Psoas muscle (tissue), 8 donors: ENCODE data around the gene GALT. TPM values are rescaled to one million over a fixed set of nuclear protein-coding genes. Genes with fewer than 3 reads are reported as not detected.

Experiments
- ATAC-seq, 4 donors: fragments of 200-7000 bp; cut with Tn5 transposase; one replicate each; pipeline ENCODE4 v1.9.1; 2020; ENCODE audit warnings: moderate library complexity in 3 of 4, mild to moderate bottlenecking in 2 of 4
- DNase-seq, 2 donors: peaks; one replicate each; pipeline ENCODE4 v3.0.0-alpha.2; 2020
- H3K27ac ChIP-seq: fragments of 200-600 bp; one replicate; pipeline ENCODE4 v1.8.0; 2022
- H3K27me3 ChIP-seq, 3 donors: fragments of 200-600 bp in 1 of 3; one replicate each; pipeline versions ENCODE4 v1.6.1 to v1.8.0; 2013 to 2022; ENCODE audit warnings: low read length in 2 of 3, mild to moderate bottlenecking in 2 of 3, moderate library complexity in 1 of 3; ENCODE audit not compliant: insufficient read depth in 3 of 3
- H3K36me3 ChIP-seq, 2 donors: fragments of 200-600 bp in 1 of 2; one replicate each; pipeline versions ENCODE4 v1.6.1 to v1.8.0; 2013 to 2022; ENCODE audit warnings: low read depth in 1 of 2, mild to moderate bottlenecking in 1 of 2, moderate library complexity in 1 of 2; ENCODE audit not compliant: insufficient read depth in 1 of 2
- H3K4me1 ChIP-seq: fragments of 200-600 bp; one replicate; pipeline ENCODE4 v1.8.0; 2022
- H3K4me3 ChIP-seq: fragments of 200-600 bp; one replicate; pipeline ENCODE4 v1.8.0; 2022; ENCODE audit warnings: mild to moderate bottlenecking
- H3K9me3 ChIP-seq: fragments of 200-600 bp; one replicate; pipeline ENCODE4 v1.8.0; 2022
- CTCF ChIP-seq: fragments of 200-600 bp; IDR thresholded peaks from one replicate; pipeline ENCODE4 v1.8.0; 2022; ENCODE audit warnings: antibody characterized with exemption
- WGBS, 3 donors: extraction: QIAGEN DNeasy Blood & Tissue Kit; methylation state at CpG; one replicate each; pipeline versions ENCODE4 v1.1.6 to v1.1.7; 2013; 5-methylcytosine and 5-hydroxymethylcytosine counted together
- intact Hi-C, 2 donors: fragments of 100-400 bp; cut with DNase I; formaldehyde crosslinking; loops; one replicate each; pipeline versions ENCODE4 v1.11.0 to v1.14.2; 2022
- long read RNA-seq, 2 donors: library from polyadenylated mRNA; unstranded; transcript quantifications; one replicate each; pipeline ENCODE4 v2.0.0, GENCODE V29; 2021
- polyA plus RNA-seq, 3 donors: library from polyadenylated mRNA; stranded (reverse); fragments of 200-250 nt; gene quantifications; one replicate each; pipeline ENCODE4 v1.2.3, GENCODE V29; 2013
- total RNA-seq, 4 donors: library from RNA; stranded (reverse); fragmentation: NEBNext Ultra II Directional in 2 of 4; extraction: Animal tissue kit (Norgen Biotek cat#: 25700) in 2 of 4; gene quantifications; one replicate each; pipeline versions ENCODE4 v1.2.1 to v1.2.4, GENCODE V29; 2021 to 2023
- donor health status: healthy with polysubstance abuse.
- donor health status: DM: no; HTN: no; CAD: no; lungs with moderate emphysema.
- donor health status: Bipolar disorder and iron deficiency.
- donor health status: healthy.
- donor health status: DM: yes; HTN: yes; CAD: no.
- donor health status: DM: no; HTN: no; CAD: no.
- donor health status: DM: no; HTN: no; CAD: no.
- donor health status: DM: yes; HTN: yes; CAD: no.

The GALT gene
- total RNA-seq = 10 to 100 TPM; 16.5 to 40.6 (median 27.1) TPM
- 10 to 100 TPM in 2 of 3 donors, 1 to 10 TPM in 1; 9.5 to 17.7 (median 15.7) TPM for polyA plus RNA-seq
- long read RNA-seq, donor 1, transcript GALT-201 (11 exons, 1,768 nt) = major isoform, 5 of 15 reads
- long read RNA-seq, donor 1, partial matches to known transcripts = 5 of 15 reads
- long read RNA-seq, donor 1, other reads (novel, unspliced or antisense) = 5 of 15 reads
- long read RNA-seq, donor 2, transcript GALT-201 (11 exons, 1,768 nt) = major isoform, 8 of 18 reads
- long read RNA-seq, donor 2, partial matches to known transcripts = 3 of 18 reads
- long read RNA-seq, donor 2, other reads (novel, unspliced or antisense) = 7 of 18 reads

- H3K4me1 ChIP-seq = peaks cover 21% of the 10 kb centered on the region
- H3K27me3 ChIP-seq = no peaks in the 10 kb centered on the region
- 4 to 6% (median 5%) methylated on average over 37 to 43 of the region's 43 CpGs for WGBS, 3 donors
- intact Hi-C loops = loop anchor here in 1 of 2 donors (5.0 kb wide), 1 partner anchor 56 kb away; no protein-coding TSS in a partner anchor
- H3K27ac ChIP-seq = peak within 1 kb of the TSS; percentile 81
- ATAC-seq = peak; percentile 88 to 92 (median 90)
- peaks cover 0 to 34% of the 10 kb centered on the region in 2 donors for H3K36me3 ChIP-seq
- peak; percentile 97 for DNase-seq
- peak within 1 kb of the TSS; percentile 74 for H3K4me3 ChIP-seq
- H3K9me3 ChIP-seq = no peaks in the 10 kb centered on the region
- peak; percentile 28 for TF ChIP-seq CTCF
Observed at GRCh38 chr9:34646211-34647083, at the start of gene GALT. TSS of gene GALT (plus strand) at chr9:34646675. CDS start at chr9:34646705, 30 bp downstream.

- Histone ChIP-seq H3K36me3 (no peaks in the 10 kb centered on the region), H3K27me3 (no peaks in the 10 kb centered on the region), H3K4me3 (no peak overlapping the region), H3K4me1 (peaks cover 32% of the 10 kb centered on the region), H3K9me3 (no peaks in the 10 kb centered on the region), H3K27ac (no peak overlapping the region)
- intact Hi-C loops = no loop called here
- ATAC-seq (no peak), DNase-seq (no peak)
- WGBS, 3 donors = 27 to 57% (median 37%) methylated on average over 1 of the region's 1 CpG
- TF ChIP-seq CTCF = no peak
Observed at GRCh38 chr9:34599546-34599945, 46.9 kb upstream of the GALT start.

GRCh38 chr9:34600908-34601307, 45.6 kb upstream of the GALT start:
- intact Hi-C loops = loop anchor here (5.0 to 10.0 kb wide), 5 partner anchors 166 to 274 kb away; partner anchors contain the start of genes KIF24 (in 1 of the 2) and NUDT2 (in 1 of the 2)
- WGBS, 3 donors = 21 to 42% (median 26%) methylated on average over 1 of the region's 1 CpG

More at GRCh38 chr9:34600908-34601307, 45.6 kb upstream of the GALT start:
- ATAC-seq (no peak), DNase-seq (no peak)
- Histone ChIP-seq H3K4me3 (no peak overlapping the region), H3K36me3 (no peaks in the 10 kb centered on the region), H3K27me3 (no peaks in the 10 kb centered on the region), H3K27ac (no peak overlapping the region), H3K9me3 (no peaks in the 10 kb centered on the region), H3K4me1 (peaks cover 23% of the 10 kb centered on the region)
- no peak for TF ChIP-seq CTCF
